Memory B cell (primary cell): ENCODE data around the gene LY6G6F.
"Not testable (repeated sequence)": the region's sequence is repeated elsewhere in the genome, so short reads cannot be mapped to it uniquely, and the experiment has no call there.

Experiments used
- ATAC-seq: fragments of 150-1000 bp; cut with Tn5 transposase; 2 replicates; pipeline ENCODE4 v1.10.0; 2021; ENCODE audit warnings: low read depth, mild to moderate bottlenecking, moderate library complexity
- DNase-seq, 2 donors: peaks; one replicate each; pipeline ENCODE4 v3.0.0; 2022; ENCODE audit warnings: low spot score in 2 of 2
- H3K27ac Mint-ChIP-seq: one replicate; pipeline ENCODE4 v1.8.0; 2022; ENCODE audit warnings: mild to moderate bottlenecking, moderate library complexity, mixed read lengths
- H3K27me3 Mint-ChIP-seq: one replicate; pipeline ENCODE4 v1.8.0; 2022; ENCODE audit warnings: mixed read lengths
- H3K36me3 Mint-ChIP-seq: one replicate; pipeline ENCODE4 v1.8.0; 2022; ENCODE audit warnings: mild to moderate bottlenecking, mixed read lengths
- H3K4me1 Mint-ChIP-seq: one replicate; pipeline ENCODE4 v1.8.0; 2022; ENCODE audit warnings: mixed read lengths
- H3K4me3 Mint-ChIP-seq: one replicate; pipeline ENCODE4 v1.8.0; 2022; ENCODE audit warnings: mild to moderate bottlenecking, moderate library complexity, mixed read lengths
- H3K9me3 Mint-ChIP-seq: one replicate; pipeline ENCODE4 v1.8.0; 2022; ENCODE audit warnings: mixed read lengths

The LY6G6F gene

DNA sequence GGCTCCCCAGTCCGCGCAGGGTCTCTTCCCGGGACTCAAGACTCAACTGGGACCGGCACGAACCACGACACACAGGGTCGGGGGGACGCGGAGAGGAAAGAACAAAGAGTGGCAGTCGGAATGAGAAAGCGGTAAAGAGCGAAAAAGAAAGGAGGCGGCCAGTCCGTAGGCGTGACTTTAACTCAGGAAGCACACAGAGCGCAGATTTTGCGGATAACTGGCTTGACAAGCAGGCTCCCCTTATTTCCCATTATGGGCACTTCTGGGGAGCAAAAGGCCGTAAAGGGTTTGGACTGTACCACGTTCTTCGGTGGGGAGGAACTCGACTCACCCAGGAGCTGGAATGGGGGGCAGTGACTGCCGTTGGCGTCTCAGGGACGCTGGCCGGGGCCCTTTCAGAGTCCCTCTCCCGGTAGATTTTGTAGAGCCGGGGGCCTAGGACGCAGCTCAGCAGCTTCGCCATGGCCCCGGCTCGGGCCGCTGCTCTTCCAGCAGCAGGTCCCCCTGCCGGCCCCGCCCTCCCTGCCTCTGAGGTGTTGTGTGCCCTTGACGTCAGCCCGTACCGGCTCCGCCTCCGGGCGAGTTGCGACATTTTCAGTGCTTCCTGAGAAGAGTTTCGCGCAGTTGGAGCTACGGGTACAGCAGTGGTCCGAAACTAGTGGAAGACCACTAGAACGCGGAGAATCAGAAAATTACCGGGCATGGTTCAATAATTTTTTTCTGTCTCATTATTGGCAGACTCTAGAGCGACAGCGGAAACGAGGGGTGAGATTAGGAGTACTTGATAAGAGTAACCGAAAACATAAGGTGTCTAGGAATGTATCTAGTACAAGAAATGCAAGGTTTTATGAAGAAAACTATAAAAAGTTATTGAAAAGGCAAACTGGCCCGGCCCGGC is 3.6 kb upstream of the LY6G6F start, which contains the start of gene ABHD16A:
Gene ABHD16A, minus strand, starts transcription at position 506 of the 898 bp plus-strand sequence. Its CDS starts 43 bp downstream, at position 463.
- Mint-ChIP-seq H3K4me1 (peaks cover 17% of the 10 kb centered on the region), H3K27me3 (no peaks in the 10 kb centered on the region), H3K9me3 (no peaks in the 10 kb centered on the region), H3K4me3 (peak within 1 kb of the TSS; percentile 99), H3K36me3 (no peaks in the 10 kb centered on the region), H3K27ac (peak within 1 kb of the TSS; percentile 97)
- ATAC-seq (peak; percentile 95), DNase-seq (peak; percentile 93 to 95)

DNA sequence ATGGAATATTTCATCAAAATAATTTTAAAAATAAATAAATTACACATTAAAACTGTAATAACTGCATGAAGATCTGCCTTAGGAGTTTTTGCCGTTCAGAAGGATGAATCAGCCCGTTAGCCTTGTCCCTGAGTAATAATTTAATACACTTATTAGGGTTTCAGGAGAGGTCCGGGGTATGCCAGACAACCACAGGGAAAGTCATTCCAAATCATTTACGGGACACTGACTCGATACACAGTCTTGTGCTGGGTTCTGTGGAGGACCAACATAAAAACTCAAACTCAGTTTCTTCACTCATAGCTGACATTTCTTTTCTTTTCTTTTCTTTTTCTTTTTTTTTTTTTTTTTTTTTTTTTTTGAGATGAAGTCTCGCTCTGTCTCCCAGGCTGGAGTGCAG is 735 bp upstream of the LY6G6F start:
- ATAC-seq, result no peak
- no peak overlapping the region for H3K4me3 Mint-ChIP-seq
- no peaks in the 10 kb centered on the region for H3K27me3 Mint-ChIP-seq
- H3K36me3 Mint-ChIP-seq, result no peaks in the 10 kb centered on the region
- no peak for DNase-seq
- no peaks in the 10 kb centered on the region for H3K9me3 Mint-ChIP-seq
- H3K27ac Mint-ChIP-seq, result no peak overlapping the region
- H3K4me1 Mint-ChIP-seq, result peaks cover 22% of the 10 kb centered on the region

DNA sequence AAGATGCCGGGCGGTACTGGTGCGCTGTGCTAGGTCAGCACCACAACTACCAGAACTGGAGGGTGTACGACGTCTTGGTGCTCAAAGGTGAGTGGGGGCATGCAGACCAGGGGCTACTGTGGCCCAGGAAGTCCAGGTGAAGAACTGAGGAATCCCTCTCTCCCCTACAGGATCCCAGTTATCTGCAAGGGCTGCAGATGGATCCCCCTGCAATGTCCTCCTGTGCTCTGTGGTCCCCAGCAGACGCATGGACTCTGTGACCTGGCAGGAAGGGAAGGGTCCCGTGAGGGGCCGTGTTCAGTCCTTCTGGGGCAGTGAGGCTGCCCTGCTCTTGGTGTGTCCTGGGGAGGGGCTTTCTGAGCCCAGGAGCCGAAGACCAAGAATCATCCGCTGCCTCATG is 1.0 kb downstream of the LY6G6F start:
- Mint-ChIP-seq H3K9me3 (no peaks in the 10 kb centered on the region), H3K4me3 (no peak overlapping the region), H3K27ac (no peak overlapping the region), H3K36me3 (no peaks in the 10 kb centered on the region), H3K4me1 (peaks cover 14% of the 10 kb centered on the region), H3K27me3 (no peaks in the 10 kb centered on the region)
- ATAC-seq (no peak), DNase-seq (no peak)

DNA sequence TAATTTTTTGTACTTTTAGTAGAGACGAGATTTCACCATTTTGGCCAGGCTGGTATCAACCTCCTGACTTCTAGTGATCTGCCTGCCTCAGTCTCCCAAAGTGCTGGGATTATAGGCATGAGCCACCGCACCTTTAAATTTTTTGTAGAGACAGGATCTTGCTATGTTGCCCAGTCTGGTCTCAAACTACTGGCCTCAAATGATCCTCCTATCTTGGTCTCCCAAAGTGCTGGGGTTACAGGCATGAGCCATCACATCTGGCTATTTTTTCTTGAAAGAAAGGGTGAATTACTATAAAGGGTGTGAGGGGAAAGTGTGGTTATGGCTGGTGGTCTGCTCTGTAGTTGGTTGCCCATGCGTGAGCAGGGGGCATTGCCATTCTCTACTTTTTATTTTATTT is 1.6 kb downstream of the LY6G6F start:
- no peak for DNase-seq
- Mint-ChIP-seq H3K27me3 (no peaks in the 10 kb centered on the region), H3K9me3 (no peaks in the 10 kb centered on the region), H3K4me1 (peaks cover 14% of the 10 kb centered on the region), H3K27ac (no peak overlapping the region), H3K4me3 (no peak overlapping the region), H3K36me3 (no peaks in the 10 kb centered on the region)
- ATAC-seq, result no peak

DNA sequence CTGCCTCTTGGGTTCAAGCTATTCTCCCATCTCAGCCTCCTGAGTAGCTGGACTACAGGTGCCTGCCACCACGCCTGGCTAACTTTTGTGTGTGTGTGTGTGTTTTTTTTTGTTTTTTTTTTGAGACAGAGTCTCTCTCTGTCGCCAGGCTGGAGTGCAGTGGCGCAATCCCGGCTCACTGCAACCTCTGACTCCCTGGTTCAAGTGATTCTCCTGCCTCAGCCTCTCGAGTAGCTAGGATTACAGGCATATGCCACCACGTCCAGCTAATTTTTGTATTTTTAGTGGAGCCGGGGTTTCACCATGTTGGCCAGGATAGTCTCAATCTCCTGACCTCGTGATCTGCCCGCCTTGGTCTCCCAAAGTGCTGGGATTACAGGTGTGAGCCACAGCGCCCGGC is 2.5 kb downstream of the LY6G6F start:
- not testable (repeated sequence) for H3K27me3 Mint-ChIP-seq, H3K36me3 Mint-ChIP-seq, H3K4me3 Mint-ChIP-seq, ATAC-seq, H3K27ac Mint-ChIP-seq, H3K9me3 Mint-ChIP-seq, DNase-seq
- H3K4me1 Mint-ChIP-seq, result peaks cover 12% of the 10 kb centered on the region

DNA sequence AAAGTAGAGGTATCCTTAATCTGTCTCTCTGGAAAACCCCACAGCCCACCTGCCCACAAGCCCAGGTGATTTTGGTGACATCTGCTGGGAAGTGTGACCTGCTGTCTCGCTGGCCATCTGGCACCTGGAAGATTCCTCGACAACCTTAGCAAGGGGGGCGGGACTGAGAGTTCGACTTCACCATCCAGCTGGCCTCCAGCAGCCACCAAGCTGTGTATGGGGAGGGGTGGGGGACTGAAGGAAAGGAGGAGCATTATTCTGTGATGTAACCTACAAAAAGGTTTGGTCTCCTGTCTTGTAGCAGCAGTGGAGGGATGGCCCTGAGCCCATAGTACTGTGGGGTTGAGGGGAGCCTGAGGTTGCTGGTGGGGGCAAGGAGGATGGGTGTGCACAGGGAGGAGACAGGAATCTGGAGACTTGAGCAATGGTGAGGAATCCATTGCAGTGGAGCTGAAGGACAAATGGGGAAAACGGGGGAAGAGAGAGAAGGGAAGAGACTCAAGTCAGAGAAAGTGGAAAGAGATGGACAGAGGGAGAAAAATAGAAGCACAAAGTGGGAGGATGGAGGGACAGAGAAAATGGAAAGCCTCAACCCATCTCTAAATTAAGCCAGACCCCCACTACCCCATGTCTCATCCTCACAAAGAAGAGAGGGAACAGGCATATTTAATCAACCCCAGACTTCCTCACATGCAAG is 4.0 kb downstream of the LY6G6F start:
- peak overlapping the region; percentile 52 for H3K4me3 Mint-ChIP-seq
- no peaks in the 10 kb centered on the region for H3K36me3 Mint-ChIP-seq
- H3K9me3 Mint-ChIP-seq, result no peaks in the 10 kb centered on the region
- peaks cover 12% of the 10 kb centered on the region for H3K4me1 Mint-ChIP-seq
- DNase-seq (no peak), ATAC-seq (no peak)
- no peak overlapping the region for H3K27ac Mint-ChIP-seq
- no peaks in the 10 kb centered on the region for H3K27me3 Mint-ChIP-seq

DNA sequence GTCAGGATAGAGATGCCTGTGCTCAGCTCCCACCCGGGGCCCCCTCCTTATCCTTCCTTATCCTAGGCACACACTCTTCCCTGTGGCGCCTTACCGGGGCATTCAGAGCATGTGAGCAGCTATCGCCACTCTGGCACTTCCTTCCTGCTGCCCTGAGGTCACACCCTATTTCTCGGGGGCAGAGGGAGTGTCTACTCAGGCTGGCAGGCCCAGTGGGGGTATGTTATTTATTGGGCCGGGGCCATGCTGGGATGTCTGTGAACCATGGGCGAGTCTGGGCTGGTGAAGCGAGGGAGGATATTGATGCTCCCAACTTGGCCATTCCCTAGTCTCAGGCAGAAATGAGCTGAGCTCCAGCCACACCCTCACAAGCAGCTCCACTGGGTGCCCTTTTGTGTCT is 4.6 kb downstream of the LY6G6F start:
- H3K27me3 Mint-ChIP-seq, result no peaks in the 10 kb centered on the region
- H3K9me3 Mint-ChIP-seq, result no peaks in the 10 kb centered on the region
- H3K27ac Mint-ChIP-seq, result no peak overlapping the region
- peaks cover 12% of the 10 kb centered on the region for H3K4me1 Mint-ChIP-seq
- DNase-seq (no peak), ATAC-seq (no peak)
- H3K4me3 Mint-ChIP-seq, result no peak overlapping the region
- H3K36me3 Mint-ChIP-seq, result no peaks in the 10 kb centered on the region

GRCh38 chr6:31712296-31712695 is 5.6 kb downstream of the LY6G6F start:
- peak; percentile 98 for ATAC-seq
- H3K27ac Mint-ChIP-seq, result no peak overlapping the region
- no peaks in the 10 kb centered on the region for H3K27me3 Mint-ChIP-seq
- peak in 1 of 2 donors; percentile 30 for DNase-seq
- H3K9me3 Mint-ChIP-seq, result no peaks in the 10 kb centered on the region
- peaks cover 12% of the 10 kb centered on the region for H3K4me1 Mint-ChIP-seq
- no peaks in the 10 kb centered on the region for H3K36me3 Mint-ChIP-seq
- H3K4me3 Mint-ChIP-seq, result no peak overlapping the region

GRCh38 chr6:31713465-31713864 is 6.8 kb downstream of the LY6G6F start:
- DNase-seq, result no peak
- no peaks in the 10 kb centered on the region for H3K9me3 Mint-ChIP-seq
- no peak overlapping the region for H3K4me3 Mint-ChIP-seq
- no peaks in the 10 kb centered on the region for H3K27me3 Mint-ChIP-seq
- peaks cover 12% of the 10 kb centered on the region for H3K4me1 Mint-ChIP-seq
- no peak overlapping the region for H3K27ac Mint-ChIP-seq
- no peaks in the 10 kb centered on the region for H3K36me3 Mint-ChIP-seq
- ATAC-seq, result no peak

DNA sequence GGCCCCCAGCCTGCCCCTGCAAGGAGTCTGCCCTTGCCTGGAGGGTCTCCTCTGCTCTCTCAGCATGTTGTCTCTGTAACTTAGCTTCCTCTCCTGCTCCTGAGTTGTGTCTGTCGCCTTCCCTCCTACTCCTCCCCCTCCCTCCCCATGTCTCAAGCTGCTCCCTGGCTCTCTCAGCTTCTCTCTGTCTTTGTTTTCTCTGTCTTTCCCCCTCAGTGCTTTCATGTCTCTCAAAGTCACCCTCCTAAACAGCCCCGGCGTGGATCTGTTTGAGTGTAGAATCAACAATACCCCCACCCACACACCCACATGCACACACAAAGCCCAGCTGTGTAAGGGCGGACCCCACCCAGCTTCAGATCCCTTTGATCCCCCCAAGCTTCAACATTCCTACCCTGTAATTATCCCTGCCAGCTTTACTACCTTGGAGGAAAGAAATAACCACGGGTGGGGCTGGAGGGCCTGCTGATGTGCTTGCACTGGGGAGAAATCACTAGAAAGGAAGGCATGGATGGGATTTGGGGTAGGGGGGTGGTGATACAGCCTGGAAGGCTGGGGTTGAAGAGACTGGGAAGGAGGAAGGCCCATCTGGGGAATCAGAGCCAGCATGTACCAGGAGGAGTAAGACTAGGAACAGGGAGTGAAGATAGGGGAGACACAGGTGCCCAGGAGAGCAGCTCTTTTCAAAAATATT is 7.5 kb downstream of the LY6G6F start:
- no peak for DNase-seq
- Mint-ChIP-seq H3K4me3 (no peak overlapping the region), H3K27ac (no peak overlapping the region), H3K4me1 (peaks cover 12% of the 10 kb centered on the region), H3K36me3 (no peaks in the 10 kb centered on the region), H3K27me3 (no peaks in the 10 kb centered on the region), H3K9me3 (no peaks in the 10 kb centered on the region)
- ATAC-seq, result no peak

- no peak for DNase-seq
- no peak for ATAC-seq
- H3K4me3 Mint-ChIP-seq, result no peak within 1 kb of the TSS
- H3K4me1 Mint-ChIP-seq, result peaks cover 12% of the 10 kb centered on the region
- H3K27ac Mint-ChIP-seq, result no peak within 1 kb of the TSS
- H3K27me3 Mint-ChIP-seq, result no peaks in the 10 kb centered on the region
- no peaks in the 10 kb centered on the region for H3K36me3 Mint-ChIP-seq
- H3K9me3 Mint-ChIP-seq, result no peaks in the 10 kb centered on the region
These were observed 8.6 kb downstream of the LY6G6F start, which contains the start of gene LY6G6D for GRCh38 chr6:31715022-31715958. Gene LY6G6D, plus strand, starts transcription at chr6:31715348. Its CDS starts 8 bp downstream, at chr6:31715356.

DNA sequence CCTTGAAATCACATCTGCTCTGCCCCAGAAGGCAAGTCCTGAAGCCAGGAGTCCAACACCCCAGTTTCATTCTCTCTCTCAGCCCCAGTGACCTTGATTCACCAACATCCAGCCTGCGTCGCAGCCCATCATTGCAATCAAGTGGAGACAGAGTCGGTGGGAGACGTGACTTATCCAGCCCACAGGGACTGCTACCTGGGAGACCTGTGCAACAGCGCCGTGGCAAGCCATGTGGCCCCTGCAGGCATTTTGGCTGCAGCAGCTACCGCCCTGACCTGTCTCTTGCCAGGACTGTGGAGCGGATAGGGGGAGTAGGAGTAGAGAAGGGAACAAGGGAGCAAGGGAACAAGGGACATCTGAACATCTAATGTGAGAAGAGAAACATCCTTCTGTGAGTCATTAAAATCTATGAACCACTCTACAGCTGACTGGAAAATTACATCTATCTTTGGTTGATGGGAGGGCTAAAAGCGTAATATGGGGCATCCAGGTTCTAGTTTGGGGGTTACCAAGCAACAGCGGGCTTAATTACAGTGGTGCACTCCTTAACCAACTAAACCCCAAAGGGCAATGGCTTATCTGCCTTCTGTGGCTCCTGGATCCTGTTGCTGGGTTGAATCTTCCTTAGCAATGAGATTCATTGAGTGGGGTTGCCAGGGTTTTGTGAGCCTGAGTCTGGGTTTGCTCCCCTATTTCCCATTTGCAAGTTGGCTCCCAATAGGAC is 11.0 kb downstream of the LY6G6F start:
- H3K4me1 Mint-ChIP-seq, result no peaks in the 10 kb centered on the region
- H3K27me3 Mint-ChIP-seq, result no peaks in the 10 kb centered on the region
- no peak for ATAC-seq

DNA sequence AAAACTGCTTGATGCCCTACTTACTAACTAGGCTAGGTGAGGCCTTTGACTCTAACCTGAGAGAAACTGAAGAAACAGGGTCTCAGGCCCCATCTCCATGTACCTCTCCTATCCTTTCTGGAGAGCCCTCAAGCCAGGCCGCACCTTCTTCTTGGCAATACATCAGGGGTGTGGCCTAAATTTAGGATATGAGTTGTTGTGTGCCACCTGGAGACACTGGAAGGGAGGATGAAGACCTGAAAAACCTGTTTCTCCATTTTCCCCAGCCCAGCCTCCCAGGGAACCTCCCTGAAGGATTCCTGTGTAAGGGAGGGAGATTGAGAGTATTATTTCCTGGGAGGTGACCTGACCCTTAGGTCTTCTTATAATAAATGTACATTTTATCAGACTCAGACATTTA is 11.6 kb downstream of the LY6G6F start:
- H3K27ac Mint-ChIP-seq, result no peak overlapping the region
- no peak for ATAC-seq
- no peaks in the 10 kb centered on the region for H3K27me3 Mint-ChIP-seq
- peaks cover 2% of the 10 kb centered on the region for H3K4me1 Mint-ChIP-seq
- H3K9me3 Mint-ChIP-seq, result no peaks in the 10 kb centered on the region
- no peak overlapping the region for H3K4me3 Mint-ChIP-seq
- no peak for DNase-seq
- no peaks in the 10 kb centered on the region for H3K36me3 Mint-ChIP-seq

More for the DNA sequence above, 11.0 kb downstream of the LY6G6F start:
- no peak overlapping the region for H3K4me3 Mint-ChIP-seq
- H3K9me3 Mint-ChIP-seq, result no peaks in the 10 kb centered on the region
- DNase-seq, result no peak
- no peak overlapping the region for H3K27ac Mint-ChIP-seq
- H3K36me3 Mint-ChIP-seq, result no peaks in the 10 kb centered on the region
